Upper lobe of left lung (tissue), 6 donors: ENCODE results near the gene CD300A. TPM values are rescaled to one million over a fixed set of nuclear protein-coding genes. Genes with fewer than 3 reads are reported as not detected.

ENCODE experiments used
- ATAC-seq, 2 donors: fragments of 200-7000 bp; cut with Tn5 transposase; one replicate each; pipeline ENCODE4 v1.9.1; 2022; ENCODE audit warnings: mild to moderate bottlenecking in 2 of 2, moderate library complexity in 2 of 2; ENCODE audit not compliant: low FRiP score in 2 of 2
- DNase-seq, 2 donors: peaks; one replicate each; pipeline ENCODE4 v3.0.0-alpha.2; 2019 to 2020
- H3K27ac ChIP-seq, 4 donors: fragments of 200-600 bp; sonication (generic); one replicate each; pipeline ENCODE4 v1.5.1; 2016 to 2019
- H3K27me3 ChIP-seq, 4 donors: fragments of 200-600 bp; sonication (generic); one replicate each; pipeline ENCODE4 v1.5.1; 2017 to 2019
- H3K36me3 ChIP-seq, 4 donors: fragments of 200-600 bp; sonication (generic); one replicate each; pipeline ENCODE4 v1.5.1; 2016 to 2019
- H3K4me1 ChIP-seq, 4 donors: fragments of 200-600 bp; sonication (generic); one replicate each; pipeline ENCODE4 v1.5.1; 2018 to 2019
- H3K4me3 ChIP-seq, 4 donors: fragments of 200-600 bp; sonication (generic); one replicate each; pipeline ENCODE4 v1.5.1; 2017 to 2019; ENCODE audit warnings: mild to moderate bottlenecking in 2 of 4, moderate library complexity in 1 of 4
- H3K9me3 ChIP-seq, 4 donors: fragments of 200-600 bp; sonication (generic); one replicate each; pipeline ENCODE4 v1.5.1; 2018 to 2019
- EP300 ChIP-seq, 4 donors: sonication (generic); formaldehyde crosslinking; IDR thresholded peaks; one replicate each; pipeline ENCODE4 v1.5.1; 2017; ENCODE audit warnings: antibody characterized with exemption in 4 of 4, control low read depth in 2 of 4
- POLR2A ChIP-seq, 4 donors: fragments of 450-650 bp; IDR thresholded peaks; one replicate each; pipeline ENCODE4 v1.5.1; 2016 to 2017; ENCODE audit warnings: antibody characterized with exemption in 4 of 4, mild to moderate bottlenecking in 2 of 4
- POLR2AphosphoS5 ChIP-seq, 2 donors: sonication (generic); formaldehyde crosslinking; IDR thresholded peaks; one replicate each; pipeline ENCODE4 v1.5.1; 2017; ENCODE audit warnings: antibody characterized with exemption in 2 of 2
- WGBS, 2 donors: methylation state at CpG; one replicate each; pipeline ENCODE4 v1.1.5; 2017 to 2018; 5-methylcytosine and 5-hydroxymethylcytosine counted together
- total RNA-seq, 6 donors: library from RNA; depleted of rRNA in 4 of 6; stranded (reverse); fragments of >200 nt in 4 of 6; gene quantifications; one replicate each; pipeline versions ENCODE4 v1.1.0 to v1.2.1, GENCODE V29; 2016 to 2021
- TF ChIP-seq, protein P1 (sequence below), 6 experiments: fragments of 450-650 bp in 4 of 6; fragments of 200-600 bp in 2 of 6; sonication (generic) in 2 of 6; IDR thresholded peaks; one replicate each; pipeline ENCODE4 v1.5.1; 2016 to 2019; ENCODE audit warnings: antibody characterized with exemption in 6 of 6
- donor health status: DM: no; HTN: no; CAD: no; lungs with moderate emphysema.
- donor health status: DM: no; HTN: yes; CAD: no; lungs with severe emphysema.

Gene CD300A
- total RNA-seq, 6 donors from 2014 or later: 10.7 to 26.5 (median 18.0) TPM

DNA sequence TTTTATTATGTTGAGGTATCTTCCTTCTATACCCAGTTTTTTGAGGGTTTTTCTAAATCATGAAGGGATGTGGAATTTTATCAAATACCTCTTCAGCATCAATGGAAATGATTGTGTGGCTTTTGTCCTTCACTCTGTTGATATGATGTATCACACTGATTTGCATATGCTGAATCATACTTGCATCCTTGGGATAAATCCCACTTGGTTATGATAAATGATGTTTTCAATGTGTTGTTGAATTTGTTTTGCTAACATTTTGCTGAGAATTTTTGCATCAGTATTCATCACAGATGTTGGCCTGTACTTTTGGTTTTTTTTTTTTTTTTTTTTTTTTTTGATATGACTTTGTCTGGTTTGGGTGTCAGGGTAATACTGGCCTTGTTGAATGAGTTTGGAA is 41.7 kb downstream of the CD300A start:
- Histone ChIP-seq H3K4me3 (no peak overlapping the region), H3K27me3 (no peaks in the 10 kb centered on the region), H3K9me3 (no peaks in the 10 kb centered on the region), H3K36me3 (no peaks in the 10 kb centered on the region), H3K4me1 (peaks cover 0 to 6% (median 2%) of the 10 kb centered on the region in 4 donors), H3K27ac (no peak overlapping the region)
- no peak for DNase-seq
- ATAC-seq: no peak
- no peak for TF ChIP-seq POLR2A (IDR thresholded peaks at IDR 0.05)
- TF ChIP-seq, protein P1, sequence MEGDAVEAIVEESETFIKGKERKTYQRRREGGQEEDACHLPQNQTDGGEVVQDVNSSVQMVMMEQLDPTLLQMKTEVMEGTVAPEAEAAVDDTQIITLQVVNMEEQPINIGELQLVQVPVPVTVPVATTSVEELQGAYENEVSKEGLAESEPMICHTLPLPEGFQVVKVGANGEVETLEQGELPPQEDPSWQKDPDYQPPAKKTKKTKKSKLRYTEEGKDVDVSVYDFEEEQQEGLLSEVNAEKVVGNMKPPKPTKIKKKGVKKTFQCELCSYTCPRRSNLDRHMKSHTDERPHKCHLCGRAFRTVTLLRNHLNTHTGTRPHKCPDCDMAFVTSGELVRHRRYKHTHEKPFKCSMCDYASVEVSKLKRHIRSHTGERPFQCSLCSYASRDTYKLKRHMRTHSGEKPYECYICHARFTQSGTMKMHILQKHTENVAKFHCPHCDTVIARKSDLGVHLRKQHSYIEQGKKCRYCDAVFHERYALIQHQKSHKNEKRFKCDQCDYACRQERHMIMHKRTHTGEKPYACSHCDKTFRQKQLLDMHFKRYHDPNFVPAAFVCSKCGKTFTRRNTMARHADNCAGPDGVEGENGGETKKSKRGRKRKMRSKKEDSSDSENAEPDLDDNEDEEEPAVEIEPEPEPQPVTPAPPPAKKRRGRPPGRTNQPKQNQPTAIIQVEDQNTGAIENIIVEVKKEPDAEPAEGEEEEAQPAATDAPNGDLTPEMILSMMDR (IDR thresholded peaks at IDR 0.05): no peak
- no peak for TF ChIP-seq EP300 (IDR thresholded peaks at IDR 0.05)
- no peak for TF ChIP-seq POLR2AphosphoS5 (IDR thresholded peaks at IDR 0.05)

GRCh38 chr17:74512036-74512435 is 45.6 kb downstream of the CD300A start:
- DNase-seq (no peak), ATAC-seq (no peak)
- no peak overlapping the region for H3K4me3 ChIP-seq
- peaks cover 0 to 6% (median 0%) of the 10 kb centered on the region in 4 donors for H3K4me1 ChIP-seq
- H3K27me3 ChIP-seq: no peaks in the 10 kb centered on the region
- TF ChIP-seq, protein P1 (IDR thresholded peaks at IDR 0.05): no peak
- no peak for TF ChIP-seq POLR2AphosphoS5 (IDR thresholded peaks at IDR 0.05)
- TF ChIP-seq POLR2A (IDR thresholded peaks at IDR 0.05): no peak
- TF ChIP-seq EP300 (IDR thresholded peaks at IDR 0.05): no peak
- WGBS, 2 donors: 75 to 82% methylated on average over 1 to 2 of the region's 2 CpGs
- H3K9me3 ChIP-seq: no peaks in the 10 kb centered on the region
- H3K27ac ChIP-seq: peak overlapping the region in 1 of 4 donors; percentile 73
- H3K36me3 ChIP-seq: no peaks in the 10 kb centered on the region

GRCh38 chr17:74512624-74513091 is 46.2 kb downstream of the CD300A start:
- no peak overlapping the region for H3K4me3 ChIP-seq
- H3K27me3 ChIP-seq: no peaks in the 10 kb centered on the region
- H3K36me3 ChIP-seq: no peaks in the 10 kb centered on the region
- peak overlapping the region in 2 of 4 donors; percentile 24 to 73 for H3K27ac ChIP-seq
- TF ChIP-seq, protein P1 (IDR thresholded peaks at IDR 0.05): no peak
- TF ChIP-seq POLR2AphosphoS5 (IDR thresholded peaks at IDR 0.05): peak in 1 of 2 donors; percentile 8
- peak in 1 of 4 donors; percentile 14 for TF ChIP-seq POLR2A (IDR thresholded peaks at IDR 0.05)
- peak in 1 of 4 donors; percentile 20 for TF ChIP-seq EP300 (IDR thresholded peaks at IDR 0.05)
- peak; percentile 51 to 77 for ATAC-seq
- H3K4me1 ChIP-seq: peaks cover 0 to 6% (median 0%) of the 10 kb centered on the region in 4 donors
- WGBS, 2 donors: 60 to 67% methylated on average over 7 of the region's 7 CpGs
- peak in 1 of 2 donors; percentile 50 for DNase-seq
- H3K9me3 ChIP-seq: no peaks in the 10 kb centered on the region

DNA sequence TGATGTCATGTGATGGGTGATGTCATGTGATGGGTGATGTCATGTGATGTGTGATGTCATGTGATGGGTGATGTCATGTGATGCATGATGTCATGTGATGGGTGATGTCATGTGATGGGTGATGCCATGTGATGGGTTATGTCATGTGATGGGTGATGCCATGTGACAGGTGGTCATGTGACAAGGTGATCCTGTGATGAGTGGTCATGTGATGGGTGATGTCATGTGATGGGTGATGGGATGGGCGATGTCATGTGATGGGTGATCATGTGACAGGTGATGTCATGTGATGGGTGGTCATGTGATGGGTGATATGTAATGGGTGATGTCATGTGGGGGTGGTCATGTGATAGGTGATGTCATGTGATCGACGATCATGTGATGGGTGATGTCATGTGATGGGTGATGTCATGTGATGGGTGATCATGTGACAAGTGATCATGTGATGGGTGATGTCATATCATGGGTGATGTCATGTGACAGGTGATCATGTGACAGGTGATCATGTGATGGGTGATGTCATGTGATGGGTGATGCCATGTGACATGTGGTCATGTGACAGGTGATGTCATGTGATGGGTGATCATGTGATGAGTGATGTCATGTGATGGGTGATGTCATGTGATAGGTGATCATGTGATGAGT is 47.7 kb downstream of the CD300A start:
- DNase-seq (no peak), ATAC-seq (no peak)
- Histone ChIP-seq H3K36me3 (no peaks in the 10 kb centered on the region), H3K27me3 (no peaks in the 10 kb centered on the region), H3K4me1 (peaks cover 0 to 6% (median 0%) of the 10 kb centered on the region in 4 donors), H3K4me3 (no peak overlapping the region), H3K9me3 (no peaks in the 10 kb centered on the region), H3K27ac (peak overlapping the region in 1 of 4 donors; percentile 73)
- WGBS, 2 donors: 62 to 96% methylated on average over 3 of the region's 3 CpGs
- TF ChIP-seq POLR2AphosphoS5 (IDR thresholded peaks at IDR 0.05): no peak
- TF ChIP-seq, protein P1 (IDR thresholded peaks at IDR 0.05): no peak
